ENCODE measurements around the gene CRYBG3.

DNA sequence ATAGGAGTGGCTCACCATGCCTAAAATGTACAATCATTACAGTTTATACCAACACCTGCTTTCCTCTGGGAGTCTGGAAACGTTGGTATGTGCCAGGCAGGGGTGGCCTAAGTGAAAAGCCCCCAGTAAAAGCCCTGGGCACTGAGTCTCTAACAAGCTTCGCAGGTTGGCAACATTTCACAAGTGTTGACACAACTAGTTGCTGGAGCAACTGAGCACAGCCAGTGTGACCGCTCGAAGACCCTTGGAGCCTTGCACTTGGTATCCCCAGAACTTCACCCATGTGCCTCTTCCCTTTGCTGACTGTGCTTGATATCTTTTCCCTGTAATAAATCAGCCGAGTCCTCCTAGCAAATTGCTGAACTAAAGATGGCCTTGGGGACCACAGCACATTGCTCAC lies 147.7 kb downstream of the CRYBG3 start:
- TF ChIP-seq CTCF (tag by site-specific recombination; IDR thresholded peaks at IDR 0.05) (no peak), ZNF211 (tag by site-specific recombination; IDR thresholded peaks at IDR 0.05; ENCODE audit: low read depth) (no peak), ZNF140 (tag by site-specific recombination; IDR thresholded peaks at IDR 0.05) (no peak), ZNF274 (IDR thresholded peaks at IDR 0.05; ENCODE audit: low read length) (no peak), ZNF274 (tag by site-specific recombination; IDR thresholded peaks at IDR 0.05; ENCODE audit: borderline replicate concordance) (no peak), YY1 (tag by site-specific recombination; IDR thresholded peaks at IDR 0.05) (no peak), ZNF792 (tag by site-specific recombination; IDR thresholded peaks at IDR 0.05) (no peak), ZBTB21 (tag by site-specific recombination; IDR thresholded peaks at IDR 0.05) (no peak)
- TF ChIP-seq, protein P1, sequence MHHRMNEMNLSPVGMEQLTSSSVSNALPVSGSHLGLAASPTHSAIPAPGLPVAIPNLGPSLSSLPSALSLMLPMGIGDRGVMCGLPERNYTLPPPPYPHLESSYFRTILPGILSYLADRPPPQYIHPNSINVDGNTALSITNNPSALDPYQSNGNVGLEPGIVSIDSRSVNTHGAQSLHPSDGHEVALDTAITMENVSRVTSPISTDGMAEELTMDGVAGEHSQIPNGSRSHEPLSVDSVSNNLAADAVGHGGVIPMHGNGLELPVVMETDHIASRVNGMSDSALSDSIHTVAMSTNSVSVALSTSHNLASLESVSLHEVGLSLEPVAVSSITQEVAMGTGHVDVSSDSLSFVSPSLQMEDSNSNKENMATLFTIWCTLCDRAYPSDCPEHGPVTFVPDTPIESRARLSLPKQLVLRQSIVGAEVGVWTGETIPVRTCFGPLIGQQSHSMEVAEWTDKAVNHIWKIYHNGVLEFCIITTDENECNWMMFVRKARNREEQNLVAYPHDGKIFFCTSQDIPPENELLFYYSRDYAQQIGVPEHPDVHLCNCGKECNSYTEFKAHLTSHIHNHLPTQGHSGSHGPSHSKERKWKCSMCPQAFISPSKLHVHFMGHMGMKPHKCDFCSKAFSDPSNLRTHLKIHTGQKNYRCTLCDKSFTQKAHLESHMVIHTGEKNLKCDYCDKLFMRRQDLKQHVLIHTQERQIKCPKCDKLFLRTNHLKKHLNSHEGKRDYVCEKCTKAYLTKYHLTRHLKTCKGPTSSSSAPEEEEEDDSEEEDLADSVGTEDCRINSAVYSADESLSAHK (tag by site-specific recombination; IDR thresholded peaks at IDR 0.05): no peak
- TF ChIP-seq, protein P2, sequence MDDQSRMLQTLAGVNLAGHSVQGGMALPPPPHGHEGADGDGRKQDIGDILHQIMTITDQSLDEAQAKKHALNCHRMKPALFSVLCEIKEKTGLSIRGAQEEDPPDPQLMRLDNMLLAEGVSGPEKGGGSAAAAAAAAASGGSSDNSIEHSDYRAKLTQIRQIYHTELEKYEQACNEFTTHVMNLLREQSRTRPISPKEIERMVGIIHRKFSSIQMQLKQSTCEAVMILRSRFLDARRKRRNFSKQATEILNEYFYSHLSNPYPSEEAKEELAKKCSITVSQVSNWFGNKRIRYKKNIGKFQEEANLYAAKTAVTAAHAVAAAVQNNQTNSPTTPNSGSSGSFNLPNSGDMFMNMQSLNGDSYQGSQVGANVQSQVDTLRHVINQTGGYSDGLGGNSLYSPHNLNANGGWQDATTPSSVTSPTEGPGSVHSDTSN (CRISPR knock-in tag; IDR thresholded peaks at IDR 0.05): no peak
